IMR-90 (cell line): ENCODE results near the gene KCTD13. TPM values are rescaled to one million over a fixed set of nuclear protein-coding genes. Genes with fewer than 3 reads are reported as not detected.

ENCODE experiments used
- ATAC-seq: fragments of 200-7000 bp; cut with Tn5 transposase; 2 replicates; pipeline ENCODE4 v1.9.1; 2020; ENCODE audit warnings: low read depth, mild to moderate bottlenecking, moderate library complexity
- BruUV-seq: library from RNA; stranded (reverse); fragments of 400-500 nt; replicated peaks from 2 replicates; lab custom pipeline; 2021; lab: Mats Ljungman, UMichigan
- CTCF ChIA-PET: fragments of 300-600 bp; formaldehyde crosslinking; extraction: SDS; loops from one replicate; lab custom pipeline; 2021; ENCODE audit warnings: antibody characterized with exemption; lab: Yijun Ruan, JAX
- POLR2A ChIA-PET: fragments of 300-600 bp; sonication (Branson Sonifier 250); formaldehyde crosslinking; loops from one replicate; lab custom pipeline; 2022; ENCODE audit warnings: antibody characterized with exemption; ENCODE audit not compliant: unreplicated experiment; lab: Charles Lee
- DNase-seq: peaks from one replicate; pipeline ENCODE4 v3.0.0; 2013
- H2AFZ ChIP-seq: replicated peaks from 2 replicates; pipeline ENCODE3; 2013; ENCODE audit warnings: low read length, mild to moderate bottlenecking; ENCODE audit not compliant: poor library complexity
- H2AK5ac ChIP-seq: 2 replicates; pipeline ENCODE4 v1.6.1; 2013; ENCODE audit warnings: low read depth, low read length, inconsistent platforms
- H2AK9ac ChIP-seq: replicated peaks from 2 replicates; pipeline ENCODE3; 2013; ENCODE audit warnings: mild to moderate bottlenecking, low read depth, low read length, moderate library complexity; ENCODE audit not compliant: poor library complexity
- H2BK120ac ChIP-seq: 2 replicates; pipeline ENCODE4 v1.6.1; 2013; ENCODE audit warnings: low read depth, low read length, inconsistent platforms
- H2BK15ac ChIP-seq: 3 replicates; pipeline ENCODE4 v1.6.1; 2013; ENCODE audit warnings: low read depth, low read length, inconsistent platforms
- H2BK20ac ChIP-seq: 2 replicates; pipeline ENCODE4 v1.6.1; 2013; ENCODE audit warnings: low read depth, mild to moderate bottlenecking, inconsistent platforms, low read length, moderate library complexity
- H2BK5ac ChIP-seq: 2 replicates; pipeline ENCODE4 v1.6.1; 2013; ENCODE audit warnings: mild to moderate bottlenecking, low read depth, low read length, inconsistent platforms; ENCODE audit not compliant: poor library complexity, severe bottlenecking
- H3K14ac ChIP-seq: replicated peaks from 2 replicates; pipeline ENCODE4 v1.6.1; 2013; ENCODE audit warnings: low read depth, low read length, inconsistent platforms
- H3K18ac ChIP-seq: 2 replicates; pipeline ENCODE4 v1.6.1; 2013; ENCODE audit warnings: low read depth, low read length, control low read depth
- H3K23ac ChIP-seq: 2 replicates; pipeline ENCODE4 v1.6.1; 2013; ENCODE audit warnings: low read depth, low read length, inconsistent platforms
- H3K27ac ChIP-seq: 2 replicates; pipeline ENCODE4 v1.5.1; 2013; ENCODE audit warnings: mild to moderate bottlenecking, control low read depth, low read length; ENCODE audit not compliant: insufficient read depth
- H3K27me3 ChIP-seq: 2 replicates; pipeline ENCODE4 v1.6.1; 2013; ENCODE audit warnings: low read length; ENCODE audit not compliant: control insufficient read depth, insufficient read depth
- H3K36me3 ChIP-seq: 2 replicates; pipeline ENCODE4 v1.6.1; 2013; ENCODE audit warnings: low read length, mixed read lengths; ENCODE audit not compliant: control insufficient read depth, insufficient read depth
- H3K4ac ChIP-seq: 2 replicates; pipeline ENCODE4 v1.6.1; 2013; ENCODE audit warnings: low read depth, low read length, inconsistent platforms
- H3K4me1 ChIP-seq: 2 replicates; pipeline ENCODE4 v1.6.1; 2013; ENCODE audit warnings: low read length, mixed read lengths; ENCODE audit not compliant: control insufficient read depth, insufficient read depth
- H3K4me2 ChIP-seq: 2 replicates; pipeline ENCODE4 v1.6.1; 2013; ENCODE audit warnings: low read depth, mild to moderate bottlenecking, control low read depth, low read length, moderate library complexity
- H3K4me3 ChIP-seq: 2 replicates; pipeline ENCODE4 v1.5.1; 2013; ENCODE audit warnings: low read depth, mild to moderate bottlenecking, control low read depth, low read length, moderate library complexity; ENCODE audit not compliant: insufficient read depth
- H3K56ac ChIP-seq: 2 replicates; pipeline ENCODE4 v1.6.1; 2013; ENCODE audit warnings: low read length, inconsistent platforms; ENCODE audit not compliant: insufficient read depth; ENCODE audit errors: extremely low read depth
- H3K79me1 ChIP-seq, 2 experiments: 2 replicates each; pipeline ENCODE4 v1.6.1; 2013; ENCODE audit warnings: low read length in 2 of 2, inconsistent platforms in 1 of 2, low read depth in 1 of 2
- H3K9ac ChIP-seq: 2 replicates; pipeline ENCODE4 v1.6.1; 2013; ENCODE audit warnings: low read depth, low read length, control low read depth
- H3K9me1 ChIP-seq: 2 replicates; pipeline ENCODE4 v1.6.1; 2013; ENCODE audit warnings: low read length, inconsistent platforms; ENCODE audit not compliant: insufficient read depth
- H3K9me3 ChIP-seq: 2 replicates; pipeline ENCODE4 v1.6.1; 2013; ENCODE audit warnings: low read length; ENCODE audit not compliant: control insufficient read depth, insufficient read depth
- H4K20me1 ChIP-seq: 2 replicates; pipeline ENCODE4 v1.6.1; 2013; ENCODE audit warnings: low read length, inconsistent platforms; ENCODE audit not compliant: insufficient read depth
- H4K5ac ChIP-seq: 2 replicates; pipeline ENCODE4 v1.6.1; 2013; ENCODE audit warnings: mild to moderate bottlenecking, low read depth, low read length, control low read depth
- H4K8ac ChIP-seq, 2 experiments: 2 replicates each; pipeline ENCODE4 v1.6.1; 2013; ENCODE audit warnings: low read depth in 2 of 2, low read length in 2 of 2, control low read depth in 1 of 2, inconsistent platforms in 1 of 2
- H4K91ac ChIP-seq: 2 replicates; pipeline ENCODE4 v1.6.1; 2013; ENCODE audit warnings: low read depth, low read length, inconsistent platforms; ENCODE audit not compliant: insufficient read depth
- BHLHE40 ChIP-seq: fragments of 150-350 bp; IDR thresholded peaks from 2 replicates; pipeline ENCODE4 v1.6.1; 2016; ENCODE audit warnings: mild to moderate bottlenecking, low read depth, low read length
- CEBPB ChIP-seq: IDR thresholded peaks from 2 replicates; pipeline ENCODE4 v1.6.1; 2012; ENCODE audit warnings: low read depth, low read length, improper control_type of control experiment
- CHD1 ChIP-seq: IDR thresholded peaks from 2 replicates; pipeline ENCODE4 v1.6.1; 2012; ENCODE audit warnings: low read depth, low read length, improper control_type of control experiment
- FOS ChIP-seq: fragments of 150-350 bp; IDR thresholded peaks from 2 replicates; pipeline ENCODE4 v1.6.1; 2016; ENCODE audit warnings: low read depth, low read length
- MAFK ChIP-seq: IDR thresholded peaks from 2 replicates; pipeline ENCODE4 v1.6.1; 2012; ENCODE audit warnings: low read depth, low read length, improper control_type of control experiment
- MAZ ChIP-seq: IDR thresholded peaks from 2 replicates; pipeline ENCODE4 v1.6.1; 2012; ENCODE audit warnings: low read depth, mild to moderate bottlenecking, low read length, improper control_type of control experiment, moderate library complexity, borderline replicate concordance
- MXI1 ChIP-seq: IDR thresholded peaks from 2 replicates; pipeline ENCODE4 v1.6.1; 2012; ENCODE audit warnings: low read depth, mild to moderate bottlenecking, low read length, moderate library complexity, borderline replicate concordance
- NFE2L2 ChIP-seq: fragments of 150-350 bp; IDR thresholded peaks from 2 replicates; pipeline ENCODE4 v1.6.1; 2016; ENCODE audit warnings: low read depth, mild to moderate bottlenecking, low read length
- POLR2A ChIP-seq: IDR thresholded peaks from 2 replicates; pipeline ENCODE4 v1.6.1; 2012; ENCODE audit warnings: mild to moderate bottlenecking, low read depth, low read length
- RAD21 ChIP-seq: IDR thresholded peaks from 2 replicates; pipeline ENCODE4 v1.6.1; 2012; ENCODE audit warnings: low read length, improper control_type of control experiment
- RCOR1 ChIP-seq: IDR thresholded peaks from 2 replicates; pipeline ENCODE4 v1.6.1; 2012; ENCODE audit warnings: mild to moderate bottlenecking, low read length, improper control_type of control experiment; ENCODE audit not compliant: insufficient replicate concordance
- RFX5 ChIP-seq: IDR thresholded peaks from 2 replicates; pipeline ENCODE4 v1.8.0; 2012; ENCODE audit warnings: low read depth, mild to moderate bottlenecking, low read length, moderate library complexity
- SMC3 ChIP-seq: fragments of 150-350 bp; IDR thresholded peaks from 2 replicates; pipeline ENCODE4 v1.6.1; 2016; ENCODE audit warnings: low read depth, mild to moderate bottlenecking, antibody characterized with exemption, low read length, moderate library complexity
- WGBS, 2 experiments: methylation state at CpG; one replicate each; pipeline versions ENCODE4 v1.1.5 to v1.1.7; 2013; ENCODE audit warnings: missing lambda C conversion rate in 2 of 2; ENCODE audit not compliant: insufficient read length in 1 of 2; ENCODE audit errors: extremely low coverage in 2 of 2; 5-methylcytosine and 5-hydroxymethylcytosine counted together
- dilution Hi-C: fragments of 300-500 bp; cut with HindIII; formaldehyde crosslinking; loops from one replicate; pipeline ENCODE4 v1.14.3; 2018; ENCODE audit warnings: low sequenced_read_pairs; ENCODE audit not compliant: unreplicated experiment
- in situ Hi-C: fragments of 300-500 bp; cut with MboI; formaldehyde crosslinking; loops from 3 replicates; pipeline ENCODE4 v1.14.3; 2019; ENCODE audit warnings: low sequenced_read_pairs, inconsistent platforms, mixed read lengths
- intact Hi-C: fragments of 100-400 bp; cut with micrococcal nuclease; formaldehyde crosslinking; loops from 2 replicates; pipeline ENCODE4 v1.10.0; 2022
- polyA plus RNA-seq, 3 experiments: library from polyadenylated mRNA; depleted of rRNA; stranded (reverse); fragments of >200 nt; gene quantifications; 2 replicates each; pipeline ENCODE4 v1.2.3, GENCODE V29; 2012; ENCODE audit warnings: low replicate concordance in 1 of 3
- total RNA-seq: library from RNA; depleted of rRNA; stranded (reverse); fragments of >200 nt; gene quantifications from 2 replicates; pipeline ENCODE4 v1.2.3, GENCODE V29; 2012
- TF ChIP-seq, protein P1 (sequence below): conservative IDR thresholded peaks from 2 replicates; pipeline ENCODE4 v1.5.1; 2012; ENCODE audit warnings: mild to moderate bottlenecking, low read depth, low read length, improper control_type of control experiment
- TF ChIP-seq, protein P2 (sequence below): fragments of 150-350 bp; IDR thresholded peaks from 2 replicates; pipeline ENCODE4 v1.6.1; 2016; ENCODE audit warnings: low read depth, mild to moderate bottlenecking, low read length, moderate library complexity, borderline replicate concordance

The KCTD13 gene
- total and polyA plus RNA-seq, 2 of the 4 experiments (the other 2 are of a cell fraction) = 4.1 to 20.7 TPM

DNA sequence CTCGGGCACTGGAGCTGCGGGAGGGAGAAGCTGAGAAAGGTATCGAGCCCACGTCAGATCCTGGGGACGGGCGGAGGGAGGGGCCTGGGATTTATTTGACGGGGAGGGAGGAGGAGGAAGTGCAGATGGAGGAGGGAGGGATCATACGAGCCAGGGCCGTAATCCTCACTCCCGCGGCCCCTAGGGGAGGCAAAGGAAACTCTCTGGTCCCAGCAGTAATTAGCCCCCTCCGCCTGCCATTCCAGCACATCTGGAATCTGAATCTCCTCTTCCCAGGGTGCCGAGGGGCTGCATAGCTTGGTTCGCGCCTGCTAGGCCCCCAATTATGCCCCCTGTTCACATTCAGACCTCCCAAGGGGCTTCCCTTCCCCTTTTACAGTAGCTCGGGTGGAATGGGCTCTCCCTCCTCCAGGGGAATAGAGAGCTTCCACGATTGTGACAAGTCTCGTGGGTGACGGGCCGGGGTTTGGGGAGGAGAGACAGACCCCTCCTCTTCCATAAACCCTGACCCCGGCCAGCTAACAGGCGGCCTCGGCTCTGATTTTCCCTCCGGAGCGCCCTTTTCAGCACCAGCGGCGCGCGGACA lies 26.4 kb downstream of the KCTD13 start, which contains the start of gene SEZ6L2:
Gene SEZ6L2 (minus strand): TSS at position 35 of the 586 bp plus-strand sequence. CDS start 531 bp downstream, outside the sequence.
- H2AK5ac ChIP-seq = no peak within 1 kb of the TSS
- POLR2A ChIA-PET = interaction anchor here (0.6 to 1.4 kb wide), 4 partner anchors 16 to 83 kb away, joined by 3 to 8 read pairs (median 5); partner anchors contain the start of genes KCTD13 and PAGR1
- ATAC-seq = peak; percentile 72
- TF ChIP-seq CEBPB (no peak), SMC3 (0 out of 2 replicates have a peak, but pooled peaks have one; percentile 12), FOS (no peak), MAFK (no peak), RCOR1 (no peak), MXI1 (peak; percentile 59; the same call in 1 of the 2 replicates), CHD1 (no peak), NFE2L2 (no peak), RAD21 (peak; percentile 29), MAZ (peak; percentile 68; the same call in 1 of the 2 replicates), POLR2A (no peak), RFX5 (no peak), BHLHE40 (no peak)
- TF ChIP-seq, protein P1, sequence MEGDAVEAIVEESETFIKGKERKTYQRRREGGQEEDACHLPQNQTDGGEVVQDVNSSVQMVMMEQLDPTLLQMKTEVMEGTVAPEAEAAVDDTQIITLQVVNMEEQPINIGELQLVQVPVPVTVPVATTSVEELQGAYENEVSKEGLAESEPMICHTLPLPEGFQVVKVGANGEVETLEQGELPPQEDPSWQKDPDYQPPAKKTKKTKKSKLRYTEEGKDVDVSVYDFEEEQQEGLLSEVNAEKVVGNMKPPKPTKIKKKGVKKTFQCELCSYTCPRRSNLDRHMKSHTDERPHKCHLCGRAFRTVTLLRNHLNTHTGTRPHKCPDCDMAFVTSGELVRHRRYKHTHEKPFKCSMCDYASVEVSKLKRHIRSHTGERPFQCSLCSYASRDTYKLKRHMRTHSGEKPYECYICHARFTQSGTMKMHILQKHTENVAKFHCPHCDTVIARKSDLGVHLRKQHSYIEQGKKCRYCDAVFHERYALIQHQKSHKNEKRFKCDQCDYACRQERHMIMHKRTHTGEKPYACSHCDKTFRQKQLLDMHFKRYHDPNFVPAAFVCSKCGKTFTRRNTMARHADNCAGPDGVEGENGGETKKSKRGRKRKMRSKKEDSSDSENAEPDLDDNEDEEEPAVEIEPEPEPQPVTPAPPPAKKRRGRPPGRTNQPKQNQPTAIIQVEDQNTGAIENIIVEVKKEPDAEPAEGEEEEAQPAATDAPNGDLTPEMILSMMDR = peak; percentile 39
- TF ChIP-seq, protein P2, sequence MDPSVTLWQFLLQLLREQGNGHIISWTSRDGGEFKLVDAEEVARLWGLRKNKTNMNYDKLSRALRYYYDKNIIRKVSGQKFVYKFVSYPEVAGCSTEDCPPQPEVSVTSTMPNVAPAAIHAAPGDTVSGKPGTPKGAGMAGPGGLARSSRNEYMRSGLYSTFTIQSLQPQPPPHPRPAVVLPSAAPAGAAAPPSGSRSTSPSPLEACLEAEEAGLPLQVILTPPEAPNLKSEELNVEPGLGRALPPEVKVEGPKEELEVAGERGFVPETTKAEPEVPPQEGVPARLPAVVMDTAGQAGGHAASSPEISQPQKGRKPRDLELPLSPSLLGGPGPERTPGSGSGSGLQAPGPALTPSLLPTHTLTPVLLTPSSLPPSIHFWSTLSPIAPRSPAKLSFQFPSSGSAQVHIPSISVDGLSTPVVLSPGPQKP = no peak

More for the DNA sequence above, 26.4 kb downstream of the KCTD13 start, which contains the start of gene SEZ6L2:
- peak; percentile 86 for DNase-seq
- H2AFZ ChIP-seq = peak within 1 kb of the TSS; percentile 97
- H3K4me2 ChIP-seq = peak within 1 kb of the TSS; percentile 82
- H3K27ac ChIP-seq = peak within 1 kb of the TSS; percentile 88
- peak within 1 kb of the TSS; percentile 83 for H3K4ac ChIP-seq
- peaks cover 5% of the 10 kb centered on the region; the same call in 1 of the 2 replicates for H3K27me3 ChIP-seq
- H3K9me1 ChIP-seq = peaks cover 7% of the 10 kb centered on the region
- H4K20me1 ChIP-seq = peaks cover 7% of the 10 kb centered on the region
- 0 out of 2 replicates have a peak, but pooled peaks cover 5% of the 10 kb centered on the region for H3K36me3 ChIP-seq
- peak within 1 kb of the TSS; percentile 84 for H3K9ac ChIP-seq
- WGBS, 2 experiments = 0% methylated on average over 5 of the region's 29 CpGs; no CpG with 5 or more reads in 1 of the 2 experiments
- BruUV-seq = no TSS peak
- H4K91ac ChIP-seq = peak within 1 kb of the TSS; percentile 69
- H2BK120ac ChIP-seq = no peak within 1 kb of the TSS
- peak within 1 kb of the TSS; percentile 87 for H2BK5ac ChIP-seq
- no peak within 1 kb of the TSS for H3K18ac ChIP-seq
- no peaks in the 10 kb centered on the region for H3K9me3 ChIP-seq
- peaks cover 10% of the 10 kb centered on the region for H3K4me1 ChIP-seq
- CTCF ChIA-PET = interaction anchor here (0.7 to 0.9 kb wide), 2 partner anchors 18 to 106 kb away, joined by 3 read pairs; no protein-coding TSS in a partner anchor
- H3K56ac ChIP-seq = peak within 1 kb of the TSS; percentile 51; the same call in 1 of the 2 replicates
- peaks cover 10 to 27% of the 10 kb centered on the region in 2 experiments; a peak in 3 of 4 replicates for H3K79me1 ChIP-seq
- no peak within 1 kb of the TSS for H3K23ac ChIP-seq
- in situ Hi-C loops (no loop called here), intact Hi-C loops (loop anchor here (1.0 kb wide), 2 partner anchors 45 to 74 kb away; partner anchors contain the start of gene TAOK2), dilution Hi-C loops (no loop called here)
- H4K8ac ChIP-seq = peak within 1 kb of the TSS in 1 of 2 experiments; percentile 37; a peak in 1 of 4 replicates
- no peak within 1 kb of the TSS for H4K5ac ChIP-seq
- H2AK9ac ChIP-seq = peak within 1 kb of the TSS; percentile 96
- H3K14ac ChIP-seq = peak within 1 kb of the TSS; percentile 93; the same call in 1 of the 2 replicates
- no peak within 1 kb of the TSS for H2BK20ac ChIP-seq
- H2BK15ac ChIP-seq = no peak within 1 kb of the TSS
- peak within 1 kb of the TSS; percentile 87 for H3K4me3 ChIP-seq
